NCI-H1930 (cell line): ENCODE data around the gene KRTAP9-8.
"Not testable (repeated sequence)": the region's sequence is repeated elsewhere in the genome, so short reads cannot be mapped to it uniquely, and the experiment has no call there.

Experiments used
- DNase-seq, 2 experiments: peaks; one replicate each; lab custom pipeline; 2025; lab: John Stamatoyannopoulos, UW

KRTAP9-8 gene

DNA sequence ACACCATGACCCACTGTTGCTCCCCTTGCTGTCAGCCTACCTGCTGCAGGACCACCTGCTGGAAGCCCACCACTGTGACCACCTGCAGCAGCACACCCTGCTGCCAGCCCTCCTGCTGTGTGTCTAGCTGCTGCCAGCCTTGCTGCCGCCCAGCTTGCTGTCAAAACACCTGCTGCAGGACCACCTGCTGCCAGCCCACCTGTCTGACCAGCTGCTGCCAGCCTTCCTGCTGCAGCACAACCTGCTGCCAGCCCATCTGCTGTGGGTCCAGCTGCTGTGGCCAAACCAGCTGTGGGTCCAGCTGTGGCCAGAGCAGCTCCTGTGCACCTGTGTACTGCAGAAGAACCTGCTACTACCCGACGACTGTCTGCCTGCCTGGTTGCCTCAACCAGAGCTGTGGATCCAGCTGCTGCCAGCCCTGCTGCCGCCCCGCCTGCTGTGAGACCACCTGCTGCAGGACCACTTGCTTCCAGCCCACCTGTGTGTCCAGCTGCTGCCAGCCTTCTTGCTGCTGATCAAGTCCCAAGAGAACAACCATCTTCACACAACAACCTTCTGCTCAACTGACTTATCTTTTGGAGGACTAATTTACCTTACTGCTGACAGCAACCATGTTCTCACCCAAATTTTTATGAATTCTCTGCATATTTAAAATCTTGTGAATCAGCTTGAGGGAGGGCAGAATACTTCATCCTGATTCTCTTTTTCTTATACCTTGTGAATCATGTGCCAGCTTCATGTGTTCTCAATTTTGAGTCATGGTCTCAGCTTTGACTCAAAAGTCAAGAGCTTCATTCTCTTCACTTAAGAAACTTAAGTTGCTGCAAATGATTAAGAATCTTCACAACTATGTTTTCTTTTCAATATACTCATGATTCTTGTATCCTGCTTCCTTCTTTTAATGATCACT lies 17.8 kb downstream of the KRTAP9-8 start, which contains the start of gene KRTAP9-9:
Gene KRTAP9-9, plus strand, starts transcription at position 4 of the 910 bp plus-strand sequence.
- DNase-seq, result not testable (repeated sequence)

- no peak for DNase-seq
Observed at GRCh38 chr17:41256291-41256685, 18.5 kb downstream of the KRTAP9-8 start.

- no peak for DNase-seq
Observed at GRCh38 chr17:41258406-41258805, 20.6 kb downstream of the KRTAP9-8 start.

DNA sequence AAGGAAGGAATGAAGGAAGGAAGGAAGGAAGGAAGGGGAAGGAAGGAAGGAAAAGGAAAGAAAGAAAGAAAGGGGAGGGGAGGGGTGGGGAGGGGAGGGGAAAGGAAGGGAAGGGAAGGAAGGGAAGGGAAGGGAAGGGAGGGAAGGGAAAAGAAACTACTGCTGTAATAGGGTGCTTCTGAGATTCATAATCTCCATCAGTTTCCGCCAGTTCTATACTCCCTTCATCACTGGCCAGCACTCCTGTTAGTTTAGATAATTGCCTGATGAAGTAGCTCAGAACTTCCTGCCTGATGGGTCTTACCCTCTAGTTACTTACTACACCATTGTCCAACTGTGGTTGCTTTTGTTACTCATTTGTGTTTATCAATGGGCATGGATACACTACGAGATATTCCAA lies 25.4 kb downstream of the KRTAP9-8 start:
- DNase-seq, result no peak

DNA sequence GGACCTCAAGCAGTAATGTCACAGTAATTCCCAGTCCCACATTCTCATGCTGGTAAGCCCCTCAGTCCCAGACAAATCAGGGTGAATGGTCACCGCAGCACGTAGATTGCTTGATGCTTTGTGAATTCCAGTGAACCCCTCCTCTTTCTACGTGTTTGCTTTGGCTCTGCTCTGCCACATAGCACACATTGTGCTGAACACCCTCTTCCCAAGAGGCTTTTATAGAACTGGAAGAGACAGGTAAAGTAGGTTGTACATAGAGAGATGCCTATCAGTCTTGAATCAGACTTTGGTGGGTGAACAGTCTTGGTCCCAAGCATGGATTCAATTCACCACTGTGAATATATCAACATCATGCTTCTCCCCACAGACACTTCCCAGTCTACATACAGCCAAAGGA lies 26.8 kb downstream of the KRTAP9-8 start:
- no peak for DNase-seq

DNA sequence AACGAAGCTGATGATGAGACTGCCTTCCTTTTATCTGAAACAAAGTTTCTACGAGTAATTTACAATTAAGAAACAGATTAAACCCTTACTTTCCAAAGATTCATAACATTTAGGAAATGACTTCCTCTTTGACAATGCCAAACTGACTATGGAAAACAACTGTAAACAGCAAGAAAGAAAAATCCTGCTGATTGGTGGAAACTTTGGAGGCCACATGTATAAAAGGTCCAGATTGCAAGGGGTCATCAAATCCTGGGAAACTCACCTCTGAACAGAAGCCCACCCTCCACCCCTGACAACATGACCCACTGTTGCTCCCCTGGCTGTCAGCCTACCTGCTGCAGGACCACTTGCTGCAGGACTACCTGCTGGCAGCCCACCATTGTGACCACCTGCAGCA lies 27.3 kb downstream of the KRTAP9-8 start, which contains the start of gene KRTAP9-6:
Gene KRTAP9-6, plus strand, starts transcription at position 301 of the 400 bp plus-strand sequence. Its CDS starts 0 bp downstream, at position 301.
- no peak for DNase-seq

- DNase-seq, result no peak
Observed at GRCh38 chr17:41267711-41268110, 29.9 kb downstream of the KRTAP9-8 start.

DNA sequence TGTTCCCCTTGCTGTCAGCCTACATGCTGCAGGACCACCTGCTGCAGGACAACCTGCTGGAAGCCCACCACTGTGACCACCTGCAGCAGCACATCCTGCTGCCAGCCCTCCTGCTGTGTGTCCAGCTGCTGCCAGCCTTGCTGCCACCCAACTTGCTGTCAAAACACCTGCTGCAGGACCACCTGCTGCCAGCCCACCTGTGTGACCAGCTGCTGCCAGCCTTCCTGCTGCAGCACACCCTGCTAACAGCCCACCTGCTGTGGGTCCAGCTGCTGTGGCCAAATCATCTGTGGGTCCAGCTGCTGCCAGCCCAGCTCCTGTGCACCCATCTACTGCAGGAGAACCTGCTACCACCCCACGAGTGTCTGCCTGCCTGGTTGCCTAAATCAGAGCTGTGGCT lies 33.5 kb downstream of the KRTAP9-8 start:
- not testable (repeated sequence) for DNase-seq

GRCh38 chr17:41271858-41272257 lies 34.1 kb downstream of the KRTAP9-8 start:
- DNase-seq, result no peak

DNA sequence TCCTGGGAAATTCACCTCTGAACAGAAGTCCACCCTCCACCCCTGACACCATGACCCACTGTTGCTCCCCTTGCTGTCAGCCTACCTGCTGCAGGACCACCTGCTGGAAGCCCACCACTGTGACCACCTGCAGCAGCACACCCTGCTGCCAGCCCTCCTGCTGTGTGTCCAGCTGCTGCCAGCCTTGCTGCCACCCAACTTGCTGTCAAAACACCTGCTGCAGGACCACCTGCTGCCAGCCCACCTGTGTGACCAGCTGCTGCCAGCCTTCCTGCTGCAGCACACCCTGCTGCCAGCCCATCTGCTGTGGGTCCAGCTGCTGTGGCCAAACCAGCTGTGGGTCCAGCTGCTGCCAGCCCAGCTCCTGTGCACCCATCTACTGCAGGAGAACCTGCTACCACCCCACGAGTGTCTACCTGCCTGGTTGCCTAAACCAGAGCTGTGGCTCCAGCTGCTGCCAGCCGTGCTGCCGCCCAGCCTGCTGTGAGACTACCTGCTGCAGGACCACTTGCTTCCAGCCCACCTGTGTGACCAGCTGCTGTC lies 37.9 kb downstream of the KRTAP9-8 start, which contains the start of gene KRTAP9-7:
Gene KRTAP9-7, plus strand, starts transcription at position 51 of the 543 bp plus-strand sequence. Its CDS starts 0 bp downstream, at position 51.
- not testable (repeated sequence) for DNase-seq

DNA sequence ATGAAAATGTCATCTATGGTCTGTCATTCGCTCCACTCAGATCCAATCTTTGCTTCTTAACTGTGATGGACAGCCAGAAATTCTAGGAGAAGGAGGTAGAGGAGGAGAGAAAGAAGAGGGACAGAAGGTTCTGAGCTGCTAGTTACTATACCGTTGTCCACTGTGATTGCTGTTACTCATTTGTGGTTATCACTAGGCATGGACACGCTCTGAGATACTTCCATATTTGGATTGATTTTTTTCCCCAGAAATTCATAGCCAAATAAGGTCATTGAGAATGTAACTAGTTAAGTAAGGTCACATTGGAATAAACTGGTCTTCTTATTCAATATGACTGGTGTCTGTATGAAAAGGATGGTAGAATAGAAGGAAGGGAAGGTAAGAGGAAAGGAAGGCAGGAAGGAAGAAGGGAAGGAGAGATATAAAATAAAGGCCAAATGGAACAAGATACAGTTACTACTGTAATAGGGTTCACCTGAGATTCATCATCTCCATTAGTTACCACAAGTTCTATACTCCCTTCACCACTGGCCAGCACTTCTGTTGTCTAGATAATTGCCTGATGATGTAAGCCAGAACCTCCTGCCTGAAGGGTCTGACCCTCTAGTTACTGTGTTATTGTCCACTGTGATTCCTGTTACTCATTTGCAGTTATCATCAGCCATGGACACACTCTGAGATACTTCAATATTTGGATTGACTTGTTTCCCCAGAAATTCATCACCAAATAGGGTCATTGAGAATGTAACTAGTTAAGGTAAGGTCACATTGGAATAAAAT lies 40.6 kb downstream of the KRTAP9-8 start:
- no peak for DNase-seq

DNA sequence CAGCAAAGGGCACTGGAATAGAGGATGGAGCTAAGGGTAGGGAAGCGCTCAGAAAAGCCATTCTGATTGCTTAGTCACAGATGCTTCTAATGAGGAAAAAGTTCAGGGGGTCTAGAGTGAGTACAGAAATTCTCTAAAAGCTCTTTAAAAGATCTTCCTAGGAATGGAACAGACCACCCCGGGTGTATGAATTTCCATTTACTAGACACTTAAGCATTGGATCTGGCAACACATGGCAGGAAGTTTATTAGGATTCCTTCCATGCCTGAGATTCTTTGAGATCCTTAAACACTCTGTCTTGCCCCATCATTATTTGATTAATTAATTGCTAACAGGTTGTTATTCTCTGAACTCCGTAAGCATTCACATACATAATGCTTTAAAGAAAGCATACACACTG lies 46.2 kb downstream of the KRTAP9-8 start:
- DNase-seq, result no peak

DNA sequence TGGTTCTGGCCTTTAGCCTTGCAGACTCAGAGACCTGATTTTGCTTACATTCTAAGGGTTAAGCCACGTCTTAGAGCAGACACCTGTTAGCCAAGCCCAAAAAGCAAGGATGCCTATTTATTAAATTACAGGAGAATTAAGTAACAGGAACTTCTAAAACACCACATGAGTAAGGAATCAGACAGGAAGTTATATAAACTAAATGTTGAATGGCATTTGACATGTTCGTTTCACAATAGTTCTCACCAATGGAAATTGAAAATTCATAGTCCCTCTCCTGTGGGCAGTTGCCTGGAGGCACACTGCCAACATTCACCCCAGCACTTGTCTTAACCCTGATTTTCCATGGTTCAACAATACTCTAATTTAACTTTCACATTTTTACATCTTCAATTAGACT lies 46.7 kb downstream of the KRTAP9-8 start:
- DNase-seq, result no peak

DNA sequence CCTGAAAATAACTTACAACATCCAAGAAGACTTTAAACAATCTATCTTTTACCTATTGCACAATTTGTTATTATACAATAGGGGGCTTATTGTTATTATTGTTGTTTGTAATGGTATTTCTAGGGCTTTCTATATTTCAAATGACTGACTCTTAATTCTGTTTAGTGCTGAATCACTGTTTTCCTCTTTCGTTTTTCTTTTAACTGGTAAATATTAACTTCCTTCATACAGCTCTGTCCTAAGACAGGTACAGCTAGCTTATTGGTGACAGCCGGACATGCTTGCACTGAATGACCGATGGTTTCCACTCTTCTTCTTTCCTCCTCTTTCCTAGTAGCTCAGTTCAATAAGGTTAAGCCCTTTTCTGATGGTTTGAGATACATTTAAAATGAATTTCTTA lies 49.3 kb downstream of the KRTAP9-8 start:
- no peak for DNase-seq
